M059J (cell line): ENCODE measurements around the gene MYL12B. TPM values are rescaled to one million over a fixed set of nuclear protein-coding genes. Genes with fewer than 3 reads are reported as not detected.
"Not testable (repeated sequence)": the region's sequence is repeated elsewhere in the genome, so short reads cannot be mapped to it uniquely, and the experiment has no call there.

ENCODE experiments used
- DNase-seq: peaks from one replicate; pipeline ENCODE4 v3.0.0-alpha.2; 2012; ENCODE audit warnings: low read depth
- total RNA-seq: library from RNA; depleted of rRNA; stranded (reverse); fragments of >200 nt; shearing (Covaris generic); gene quantifications from 2 replicates; pipeline ENCODE4 v1.2.3, GENCODE V29; 2014; rRNA removed

Gene MYL12B
- 528 and 607 TPM in 2 replicates for total RNA-seq

DNA sequence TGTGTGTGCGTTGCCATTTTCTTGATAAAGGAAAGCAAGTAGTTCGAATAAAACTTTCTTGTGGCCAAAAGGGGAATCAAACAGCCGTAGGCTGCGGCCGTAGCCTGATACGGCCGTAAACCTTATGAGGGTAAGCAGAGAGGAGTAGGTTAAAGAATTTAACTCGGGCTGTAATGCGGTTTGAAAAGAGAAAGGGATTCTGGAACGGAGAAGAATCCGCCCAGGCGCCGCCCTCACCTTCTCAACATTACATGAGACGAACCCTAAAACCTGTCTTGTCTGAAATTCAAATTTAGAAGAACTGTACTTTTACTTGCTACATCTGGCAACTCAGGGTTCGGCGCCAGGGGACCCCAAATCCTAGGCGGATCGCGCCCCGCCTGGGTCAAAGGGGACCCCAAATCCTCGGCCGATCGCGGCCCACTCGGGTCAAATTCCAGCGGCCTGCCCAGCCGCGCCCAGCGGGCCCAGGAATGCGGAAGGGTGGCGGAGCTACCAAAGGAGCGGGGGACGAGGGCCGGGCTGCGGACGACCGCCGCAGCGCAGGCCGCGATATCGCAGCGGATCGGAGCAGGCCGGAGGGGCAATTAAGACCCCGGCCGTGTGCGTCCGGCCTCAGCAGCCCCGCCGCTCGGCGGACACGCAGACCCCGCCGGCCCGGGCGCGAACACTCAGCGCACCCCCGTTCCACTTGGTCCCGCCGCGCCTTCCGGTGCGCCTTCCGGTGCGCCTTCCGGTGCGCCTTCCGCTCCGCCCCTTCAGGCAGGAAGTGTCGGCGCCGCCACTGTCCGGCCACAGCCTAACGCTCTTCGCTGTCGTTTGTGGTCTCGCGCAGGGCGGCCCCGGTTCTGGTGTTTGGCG is at the start of gene MYL12B:
Gene MYL12B, plus strand, starts transcription at position 761 of the 861 bp plus-strand sequence. CDS start 10,766 bp downstream, outside the sequence.
- peak; percentile 84 for DNase-seq

DNA sequence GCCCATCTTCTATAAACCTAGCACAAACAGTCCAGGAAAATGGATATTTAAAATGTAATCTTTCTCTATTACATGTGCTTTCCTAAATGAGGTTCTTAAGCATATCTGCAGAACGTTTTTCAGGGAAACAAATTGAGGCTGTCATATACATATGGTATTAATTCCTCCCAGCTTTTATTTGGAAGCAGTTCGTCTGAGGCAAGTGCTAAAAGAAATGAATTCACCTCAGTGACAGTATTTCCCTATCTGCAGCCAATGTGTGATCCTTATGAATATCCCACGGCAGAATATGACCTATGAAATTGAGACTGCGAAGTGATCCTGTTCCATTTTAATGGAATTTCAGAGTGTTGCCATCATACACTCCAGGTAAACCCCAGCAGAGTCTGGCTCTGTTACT is 49.3 kb upstream of the MYL12B start:
- no peak for DNase-seq

DNA sequence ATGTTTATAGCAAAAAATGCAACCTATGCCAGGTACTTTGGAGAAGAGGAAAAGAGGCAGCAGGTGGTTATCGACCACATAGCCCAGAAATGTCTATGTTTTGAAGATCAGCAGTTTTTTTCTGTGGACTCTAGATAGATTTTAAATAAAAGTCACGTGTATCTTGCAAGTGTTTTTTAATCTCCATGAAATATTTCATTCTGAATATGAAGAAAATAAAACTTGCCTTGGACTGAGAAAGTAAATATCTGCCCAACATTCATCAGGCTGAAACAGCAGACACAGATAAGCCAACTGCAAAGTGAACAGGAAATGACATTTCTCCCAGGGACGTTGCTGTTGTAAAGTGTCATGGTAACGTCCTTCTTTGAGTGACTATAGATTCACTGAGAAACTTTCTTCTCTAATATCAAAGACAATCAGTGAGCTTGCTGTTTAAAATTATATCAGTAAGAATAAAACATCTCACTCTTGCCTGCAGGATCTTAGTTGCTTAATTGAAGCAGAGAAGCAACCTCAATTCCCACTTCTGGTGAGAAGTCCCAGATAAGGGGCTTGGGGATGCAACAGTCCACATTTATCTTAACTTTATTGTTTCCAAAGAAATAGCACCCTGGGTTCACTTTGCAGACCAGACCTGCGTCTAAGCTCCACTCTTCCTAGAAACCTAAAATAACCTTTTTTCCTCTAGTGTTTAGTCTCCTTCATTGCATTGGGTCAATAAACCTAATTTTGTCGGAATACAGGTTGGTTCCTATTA is 48.5 kb upstream of the MYL12B start:
- DNase-seq = peak; percentile 23

GRCh38 chr18:3214855-3215637 is 46.9 kb upstream of the MYL12B start:
- no peak for DNase-seq

GRCh38 chr18:3216987-3217386 is 44.9 kb upstream of the MYL12B start:
- DNase-seq = no peak

DNA sequence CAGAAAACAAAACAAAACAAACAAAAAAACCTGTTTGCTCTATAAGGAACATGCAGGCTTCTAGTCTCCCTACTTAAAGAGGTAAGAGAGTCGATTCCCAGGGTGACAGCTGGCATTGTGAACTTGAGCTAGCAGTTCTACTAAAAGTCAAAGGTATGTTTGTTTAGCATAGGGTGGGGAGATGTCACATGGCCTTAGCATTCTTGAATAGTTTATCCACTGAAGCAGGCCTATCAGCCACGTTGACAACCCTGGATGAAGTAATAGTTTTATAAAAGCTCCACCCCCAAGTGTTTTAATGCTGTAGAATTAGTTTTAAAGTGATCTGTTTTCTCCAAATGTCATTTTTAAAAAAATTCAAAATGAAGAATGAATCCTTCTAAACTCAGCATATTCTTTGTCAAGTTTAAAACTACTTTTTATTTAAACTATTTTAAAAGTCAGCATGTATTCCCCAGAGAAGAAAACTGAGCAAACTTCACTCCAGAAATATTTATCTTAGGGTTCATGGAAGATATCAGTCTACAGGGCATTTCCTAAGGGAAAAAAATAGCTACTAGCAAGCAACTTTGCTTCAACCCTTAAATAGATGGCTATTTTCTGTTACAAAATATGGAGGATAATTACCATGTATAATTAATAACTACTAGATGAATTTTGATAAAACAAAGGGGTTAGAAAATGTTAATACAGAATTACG is 43.8 kb upstream of the MYL12B start:
- no peak for DNase-seq

DNA sequence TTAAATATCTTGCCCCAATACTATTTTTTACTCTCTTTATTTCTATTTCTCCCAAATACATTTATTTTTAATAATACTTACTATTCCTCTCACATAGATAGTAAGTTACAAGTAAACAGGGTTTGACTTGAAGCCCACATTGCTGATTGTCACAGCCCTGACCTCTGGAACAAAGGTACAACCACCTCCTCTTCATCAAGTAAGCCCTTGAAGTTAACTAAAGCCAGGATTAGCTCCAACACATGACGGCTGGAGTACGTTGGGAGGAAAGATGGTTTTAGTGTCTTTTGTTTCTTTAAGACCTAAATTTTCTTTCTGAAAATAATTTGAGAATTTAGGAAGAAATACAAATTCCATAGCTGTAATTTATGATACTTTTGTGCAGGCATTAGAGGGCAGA is 43.1 kb upstream of the MYL12B start:
- no peak for DNase-seq

DNA sequence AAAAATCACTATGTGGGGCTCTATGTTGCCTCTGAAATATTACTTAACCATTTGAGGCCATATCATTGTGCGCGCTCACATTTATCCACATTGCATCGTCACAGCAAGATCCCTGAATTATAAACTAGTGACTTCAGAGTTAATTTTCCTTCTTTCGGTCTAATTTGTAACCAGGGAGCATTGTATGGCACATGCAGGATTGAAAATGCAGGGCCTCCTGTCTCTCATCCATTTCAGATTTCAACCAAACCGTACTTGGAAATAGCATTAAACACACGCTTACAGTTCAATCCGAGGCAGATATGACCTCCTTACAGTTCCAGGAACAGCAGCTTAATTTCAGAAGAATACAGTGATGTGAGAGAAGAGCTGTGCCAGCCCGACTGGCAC is 42.7 kb upstream of the MYL12B start:
- DNase-seq = no peak

GRCh38 chr18:3219631-3220335 is 42.1 kb upstream of the MYL12B start, which contains the start of gene MYOM1:
TSS of gene MYOM1 (minus strand) at chr18:3219968. CDS start at chr18:3215223, 4,745 bp downstream.
- no peak for DNase-seq

DNA sequence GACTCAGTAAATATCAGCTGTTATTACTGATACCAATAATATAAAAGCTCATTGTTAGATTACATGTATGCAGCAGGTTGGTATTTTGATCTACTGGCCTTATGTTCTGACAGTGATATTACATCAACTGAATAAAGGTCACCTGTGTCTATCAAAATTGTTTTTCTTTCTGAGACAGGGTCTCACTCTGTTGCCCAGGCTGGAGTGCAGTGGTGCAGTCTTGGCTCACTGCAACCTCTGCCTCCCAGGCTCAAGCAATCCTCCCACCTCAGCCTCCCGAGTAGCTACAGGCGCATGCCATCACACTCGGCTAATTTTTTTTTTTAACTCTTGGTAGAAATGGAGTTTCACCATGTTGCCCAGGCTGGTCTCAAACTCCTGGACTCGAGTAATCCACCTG is 41.1 kb upstream of the MYL12B start:
- not testable (repeated sequence) for DNase-seq

- no peak for DNase-seq
Observed at GRCh38 chr18:3221496-3221895, 40.4 kb upstream of the MYL12B start.

- no peak for DNase-seq
Observed at GRCh38 chr18:3223356-3223755, 38.6 kb upstream of the MYL12B start.

- DNase-seq = no peak
Observed at GRCh38 chr18:3224223-3224622, 37.7 kb upstream of the MYL12B start.

DNA sequence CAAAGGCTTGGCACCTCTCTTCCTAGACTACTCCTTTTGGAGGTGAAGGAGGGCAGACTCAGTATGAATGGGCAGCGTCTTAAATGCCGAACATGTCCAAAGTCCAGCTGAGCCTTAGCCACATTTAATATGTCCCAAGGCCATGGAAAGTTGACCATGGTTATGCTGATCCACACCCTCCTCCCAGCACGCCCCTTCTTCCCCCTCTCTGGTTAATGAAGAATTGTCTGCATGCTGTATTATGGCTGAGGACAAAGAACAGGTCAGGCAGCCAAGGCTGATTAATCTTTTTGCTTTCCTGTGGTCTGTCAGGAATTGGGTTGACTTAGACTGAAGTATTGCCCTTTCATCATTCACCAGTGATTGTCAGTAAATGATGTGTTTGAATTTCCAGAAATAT is 36.3 kb upstream of the MYL12B start:
- no peak for DNase-seq

DNA sequence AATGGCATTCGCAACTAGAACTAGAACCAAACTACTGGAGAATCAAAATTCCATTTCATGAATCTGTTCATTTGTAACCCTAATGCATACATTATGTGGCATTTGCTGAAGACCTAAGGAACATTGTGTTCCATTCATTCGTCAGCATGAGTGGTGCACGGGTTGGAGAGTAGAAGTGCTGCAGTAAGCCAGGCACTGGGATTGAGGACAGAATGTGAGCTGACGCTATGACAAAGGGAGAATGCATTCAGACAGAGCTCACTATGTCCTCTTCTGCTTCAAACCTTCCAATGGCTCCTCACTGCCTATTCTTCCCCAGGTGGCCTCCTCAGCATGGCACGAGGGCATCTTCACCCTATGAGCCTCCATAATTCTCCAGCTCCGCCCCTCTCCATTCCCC is 35.9 kb upstream of the MYL12B start:
- DNase-seq = no peak

DNA sequence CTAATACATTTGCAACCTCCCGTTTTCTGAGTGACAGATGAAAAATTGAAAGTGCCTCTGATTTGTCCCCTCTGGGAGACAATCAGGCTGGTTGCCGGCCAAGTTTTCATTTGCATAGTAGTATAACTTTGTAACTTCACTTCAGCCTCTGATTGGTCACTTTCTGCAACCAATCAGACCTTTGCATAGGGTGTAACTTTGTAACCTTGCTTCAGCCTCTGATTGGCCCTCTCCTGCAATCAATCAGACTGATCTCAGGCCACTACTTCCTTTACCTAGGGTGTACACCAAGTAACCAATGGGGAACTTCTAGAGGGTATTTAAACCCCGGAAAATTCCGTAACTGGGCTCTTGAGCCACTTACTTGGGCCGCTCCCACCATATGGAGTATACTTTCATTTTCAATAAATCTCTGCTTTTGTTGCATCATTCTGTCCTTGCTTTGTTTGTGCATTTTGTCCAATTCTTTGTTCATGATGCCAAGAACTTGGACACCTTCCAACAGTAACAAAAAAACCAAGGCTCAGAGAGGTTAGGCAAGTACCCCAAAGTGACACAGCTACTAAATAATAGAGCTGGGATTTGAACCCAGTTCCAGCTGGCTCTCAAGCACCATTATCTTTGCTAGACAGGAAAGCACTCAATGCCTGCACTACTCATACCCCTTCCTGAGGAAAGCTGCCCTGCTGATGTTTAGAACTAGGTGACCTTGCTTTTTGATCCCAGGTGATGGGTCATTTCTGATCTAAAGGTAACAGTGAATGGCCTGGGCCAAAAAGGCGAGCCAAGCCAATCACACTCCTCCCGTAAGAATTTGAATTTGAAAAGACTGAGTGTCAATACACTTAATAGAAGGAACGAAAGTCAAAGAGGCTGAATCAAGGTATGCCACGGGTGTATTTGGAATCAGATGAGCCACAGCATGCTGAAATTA is 31.3 kb upstream of the MYL12B start:
- peak; percentile 57 for DNase-seq

- DNase-seq = no peak
Observed at GRCh38 chr18:3233004-3233403, 28.9 kb upstream of the MYL12B start.

- no peak for DNase-seq
Observed at GRCh38 chr18:3233433-3234168, 28.3 kb upstream of the MYL12B start.

DNA sequence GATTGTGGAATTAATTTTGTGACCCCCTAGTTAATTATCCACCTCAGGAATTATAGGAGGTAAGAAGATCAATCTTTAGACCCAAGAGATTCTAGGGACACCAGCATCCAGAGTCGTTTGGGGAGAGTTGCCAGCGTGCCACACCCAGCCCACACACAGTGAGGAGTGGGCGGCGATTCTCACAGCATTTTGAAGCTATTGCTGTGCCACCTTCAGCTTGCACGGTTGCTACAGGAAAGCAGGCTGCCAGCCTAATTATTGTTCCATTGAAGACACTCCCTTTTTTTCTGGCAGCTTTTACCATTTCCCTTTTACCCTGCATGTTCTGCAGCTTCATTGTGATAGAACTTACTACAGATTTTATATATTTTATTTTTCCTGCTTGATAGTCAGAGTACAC is 27.5 kb upstream of the MYL12B start:
- DNase-seq = no peak
